HepG2 (cell line): ENCODE measurements around the gene CBX2. TPM values are rescaled to one million over a fixed set of nuclear protein-coding genes. Genes with fewer than 3 reads are reported as not detected.

ENCODE experiments used
- AGO2 ChIP-seq: fragments of 200-400 bp; formaldehyde crosslinking; optimal IDR thresholded peaks from 2 replicates; pipeline ENCODE3; 2017; ENCODE audit warnings: mild to moderate bottlenecking, low read depth, low read length, moderate library complexity
- AKAP8 ChIP-seq: sonication (generic); formaldehyde crosslinking; IDR thresholded peaks from 2 replicates; pipeline ENCODE4 v1.5.1; 2020; ENCODE audit warnings: mild to moderate bottlenecking, missing genetic modification reagents
- ESRRA ChIP-seq: sonication (generic); formaldehyde crosslinking; IDR thresholded peaks from 2 replicates; pipeline ENCODE4 v1.5.1; 2020; ENCODE audit warnings: mild to moderate bottlenecking, low read depth, missing genetic modification reagents
- KLF6 ChIP-seq: IDR thresholded peaks from 2 replicates; pipeline ENCODE4 v1.8.0; 2016; ENCODE audit warnings: missing biosample characterization, missing genetic modification reagents
- MEF2D ChIP-seq: sonication (generic); formaldehyde crosslinking; IDR thresholded peaks from 2 replicates; pipeline ENCODE4 v1.5.1; 2020; ENCODE audit warnings: mild to moderate bottlenecking, missing genetic modification reagents
- MXD4 ChIP-seq: IDR thresholded peaks from 2 replicates; pipeline ENCODE4 v1.6.1; 2016; ENCODE audit warnings: mild to moderate bottlenecking, missing biosample characterization, missing genetic modification reagents
- NKX3-1 ChIP-seq: sonication (generic); formaldehyde crosslinking; IDR thresholded peaks from 2 replicates; pipeline ENCODE4 v1.5.0; 2020; ENCODE audit warnings: missing genetic modification reagents
- POLR2AphosphoS5 ChIP-seq: IDR thresholded peaks from 2 replicates; pipeline ENCODE4 v1.6.1; 2012; ENCODE audit warnings: low read depth, low read length
- SUZ12 ChIP-seq: fragments of 150-350 bp; IDR thresholded peaks from 2 replicates; pipeline ENCODE4 v1.6.1; 2014; ENCODE audit warnings: low read depth, low read length
- ZC3H13 ChIP-seq: sonication (generic); formaldehyde crosslinking; IDR thresholded peaks from 2 replicates; pipeline ENCODE4 v1.8.1; 2023; ENCODE audit warnings: mild to moderate bottlenecking, missing genetic modification reagents, moderate library complexity
- ZNF337 ChIP-seq: sonication (generic); formaldehyde crosslinking; IDR thresholded peaks from 2 replicates; pipeline ENCODE4 v1.5.1; 2020; ENCODE audit warnings: missing genetic modification reagents, low read depth, mild to moderate bottlenecking, borderline replicate concordance
- ZNF33B ChIP-seq: sonication (generic); formaldehyde crosslinking; IDR thresholded peaks from 2 replicates; pipeline ENCODE4 v1.5.1; 2020; ENCODE audit warnings: mild to moderate bottlenecking, missing genetic modification reagents
- ZNF430 ChIP-seq: sonication (generic); formaldehyde crosslinking; IDR thresholded peaks from 2 replicates; pipeline ENCODE4 v1.9.0; 2021; ENCODE audit warnings: mild to moderate bottlenecking, missing genetic modification reagents
- ZNF609 ChIP-seq: sonication (generic); formaldehyde crosslinking; IDR thresholded peaks from 2 replicates; pipeline ENCODE4 v1.4.0; 2020; ENCODE audit warnings: mild to moderate bottlenecking, missing genetic modification reagents, borderline replicate concordance
- ZNF687 ChIP-seq: sonication (generic); formaldehyde crosslinking; IDR thresholded peaks from 2 replicates; pipeline ENCODE4 v1.5.1; 2020; ENCODE audit warnings: mild to moderate bottlenecking, missing genetic modification reagents, moderate library complexity
- ZNF788 ChIP-seq: sonication (generic); formaldehyde crosslinking; IDR thresholded peaks from 2 replicates; pipeline ENCODE4 v1.5.0; 2020; ENCODE audit warnings: mild to moderate bottlenecking, missing genetic modification reagents, borderline replicate concordance
- ZSCAN22 ChIP-seq: sonication (generic); formaldehyde crosslinking; IDR thresholded peaks from 2 replicates; pipeline ENCODE4 v1.4.0; 2020; ENCODE audit warnings: mild to moderate bottlenecking, missing genetic modification reagents
- polyA plus RNA-seq, 8 experiments: library from polyadenylated mRNA; depleted of rRNA in 3 of 8; stranded (reverse) in 7 of 8; unstranded in 1 of 8; fragments of >200 nt; fragmentation: Illumina TruSeq in 4 of 8; extraction: Trizol in 4 of 8; gene quantifications; 2 replicates each; pipeline versions ENCODE4 v1.2.1 to v1.2.3, GENCODE V29; 2011 to 2016; ENCODE audit warnings: low read depth in 4 of 8, missing spikeins in 1 of 8, mixed read lengths in 1 of 8; ENCODE audit not compliant: insufficient read depth in 1 of 8
- total RNA-seq, 5 experiments: library from RNA; depleted of rRNA; stranded (reverse); fragments of >200 nt; fragmentation: Illumina TruSeq; extraction: Trizol; gene quantifications; 2 replicates each; pipeline ENCODE4 v1.2.3, GENCODE V29; 2016; ENCODE audit warnings: low read depth in 1 of 5
- TF ChIP-seq, protein P1 (sequence below): sonication (generic); formaldehyde crosslinking; IDR thresholded peaks from 2 replicates; pipeline ENCODE4 v1.5.0; 2020; ENCODE audit warnings: mild to moderate bottlenecking, missing genetic modification reagents

CBX2 gene
- total and polyA plus RNA-seq, 2 of the 13 experiments (the other 11 are each of a cell fraction or from before 2014, with no cell fraction given): 14.5 to 31.1 TPM

- TF ChIP-seq ZNF687 (CRISPR knock-in tag): peak; percentile 25
- TF ChIP-seq MXD4 (CRISPR knock-in tag): no peak
- TF ChIP-seq AKAP8: peak; percentile 96
- no peak for TF ChIP-seq ZNF609 (CRISPR knock-in tag)
- TF ChIP-seq, protein P1, sequence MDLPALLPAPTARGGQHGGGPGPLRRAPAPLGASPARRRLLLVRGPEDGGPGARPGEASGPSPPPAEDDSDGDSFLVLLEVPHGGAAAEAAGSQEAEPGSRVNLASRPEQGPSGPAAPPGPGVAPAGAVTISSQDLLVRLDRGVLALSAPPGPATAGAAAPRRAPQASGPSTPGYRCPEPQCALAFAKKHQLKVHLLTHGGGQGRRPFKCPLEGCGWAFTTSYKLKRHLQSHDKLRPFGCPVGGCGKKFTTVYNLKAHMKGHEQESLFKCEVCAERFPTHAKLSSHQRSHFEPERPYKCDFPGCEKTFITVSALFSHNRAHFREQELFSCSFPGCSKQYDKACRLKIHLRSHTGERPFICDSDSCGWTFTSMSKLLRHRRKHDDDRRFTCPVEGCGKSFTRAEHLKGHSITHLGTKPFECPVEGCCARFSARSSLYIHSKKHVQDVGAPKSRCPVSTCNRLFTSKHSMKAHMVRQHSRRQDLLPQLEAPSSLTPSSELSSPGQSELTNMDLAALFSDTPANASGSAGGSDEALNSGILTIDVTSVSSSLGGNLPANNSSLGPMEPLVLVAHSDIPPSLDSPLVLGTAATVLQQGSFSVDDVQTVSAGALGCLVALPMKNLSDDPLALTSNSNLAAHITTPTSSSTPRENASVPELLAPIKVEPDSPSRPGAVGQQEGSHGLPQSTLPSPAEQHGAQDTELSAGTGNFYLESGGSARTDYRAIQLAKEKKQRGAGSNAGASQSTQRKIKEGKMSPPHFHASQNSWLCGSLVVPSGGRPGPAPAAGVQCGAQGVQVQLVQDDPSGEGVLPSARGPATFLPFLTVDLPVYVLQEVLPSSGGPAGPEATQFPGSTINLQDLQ (CRISPR knock-in tag): no peak
- 0 out of 2 replicates have a peak, but pooled peaks have one; percentile 7 for TF ChIP-seq ZNF430
- TF ChIP-seq POLR2AphosphoS5: peak; percentile 35; the same call in 1 of the 2 replicates
- TF ChIP-seq ZNF33B: no peak
- no peak for TF ChIP-seq ZNF337 (CRISPR knock-in tag)
- TF ChIP-seq ZNF788 (CRISPR knock-in tag): no peak
- TF ChIP-seq KLF6 (CRISPR knock-in tag): no peak
- TF ChIP-seq AGO2: peak; percentile 40
- TF ChIP-seq MEF2D (CRISPR knock-in tag): no peak
- TF ChIP-seq NKX3-1: no peak
- no peak for TF ChIP-seq ESRRA (CRISPR knock-in tag)
- TF ChIP-seq SUZ12: no peak
- peak; percentile 98 for TF ChIP-seq ZC3H13 (CRISPR knock-in tag)
- no peak for TF ChIP-seq ZSCAN22 (CRISPR knock-in tag)
Observed at GRCh38 chr17:79786930-79787643, 9.1 kb downstream of the CBX2 start (continued).
